Measurements from ENCODE around the gene PIBF1.

- TF ChIP-seq POLR2AphosphoS5 (IDR thresholded peaks at IDR 0.05), result no peak
- no peak for TF ChIP-seq CTCF (IDR thresholded peaks at IDR 0.05)
- TF ChIP-seq POLR2A (IDR thresholded peaks at IDR 0.05), result no peak
Observed at GRCh38 chr13:73045031-73045430, 263.1 kb downstream of the PIBF1 start.
